Mucosa of stomach (tissue), 1 donor: Measurements from ENCODE around the gene THEM5.

ENCODE experiments used
- H3K27me3 ChIP-seq: one replicate; pipeline ENCODE4 v1.7.0; 2013; ENCODE audit warnings: mild to moderate bottlenecking, low read length; ENCODE audit not compliant: control insufficient read depth, insufficient read depth
- H3K36me3 ChIP-seq: one replicate; pipeline ENCODE4 v1.7.0; 2013; ENCODE audit warnings: low read length; ENCODE audit not compliant: control insufficient read depth, insufficient read depth
- H3K4me1 ChIP-seq: one replicate; pipeline ENCODE4 v1.7.0; 2013; ENCODE audit warnings: mild to moderate bottlenecking, low read length; ENCODE audit not compliant: control insufficient read depth, insufficient read depth
- H3K4me3 ChIP-seq: one replicate; pipeline ENCODE4 v1.7.0; 2013; ENCODE audit warnings: low read length
- H3K9ac ChIP-seq: one replicate; pipeline ENCODE4 v1.7.0; 2013; ENCODE audit warnings: mild to moderate bottlenecking, low read length, moderate library complexity
- H3K9me3 ChIP-seq: one replicate; pipeline ENCODE4 v1.7.0; 2013; ENCODE audit warnings: mild to moderate bottlenecking, low read length, moderate library complexity; ENCODE audit not compliant: control insufficient read depth
- donor health status: Pancreatic carcinoma.

Gene THEM5

GRCh38 chr1:151847867-151848596 is 5.5 kb downstream of the THEM5 start:
- Histone ChIP-seq H3K4me3 (no peak overlapping the region), H3K27me3 (no peaks in the 10 kb centered on the region), H3K9me3 (no peaks in the 10 kb centered on the region), H3K36me3 (no peaks in the 10 kb centered on the region), H3K9ac (no peak overlapping the region), H3K4me1 (peaks cover 5% of the 10 kb centered on the region)

GRCh38 chr1:151846686-151847237 is 6.8 kb downstream of the THEM5 start:
- no peaks in the 10 kb centered on the region for H3K9me3 ChIP-seq
- H3K27me3 ChIP-seq = no peaks in the 10 kb centered on the region
- no peaks in the 10 kb centered on the region for H3K36me3 ChIP-seq
- no peak overlapping the region for H3K4me3 ChIP-seq
- no peak overlapping the region for H3K9ac ChIP-seq
- H3K4me1 ChIP-seq = peaks cover 5% of the 10 kb centered on the region

GRCh38 chr1:151846062-151846568 is 7.4 kb downstream of the THEM5 start:
- H3K27me3 ChIP-seq = no peaks in the 10 kb centered on the region
- no peaks in the 10 kb centered on the region for H3K36me3 ChIP-seq
- no peaks in the 10 kb centered on the region for H3K9me3 ChIP-seq
- H3K4me3 ChIP-seq = no peak overlapping the region
- peaks cover 5% of the 10 kb centered on the region for H3K4me1 ChIP-seq
- H3K9ac ChIP-seq = no peak overlapping the region

- Histone ChIP-seq H3K9ac (no peak overlapping the region), H3K36me3 (no peaks in the 10 kb centered on the region), H3K9me3 (no peaks in the 10 kb centered on the region), H3K27me3 (peaks cover 18% of the 10 kb centered on the region), H3K4me1 (peaks cover 23% of the 10 kb centered on the region), H3K4me3 (no peak overlapping the region)
Measured at GRCh38 chr1:151843398-151843797, 10.1 kb downstream of the THEM5 start.

GRCh38 chr1:151841141-151841540 is 12.4 kb downstream of the THEM5 start:
- no peaks in the 10 kb centered on the region for H3K36me3 ChIP-seq
- peaks cover 24% of the 10 kb centered on the region for H3K27me3 ChIP-seq
- no peak overlapping the region for H3K9ac ChIP-seq
- H3K9me3 ChIP-seq = no peaks in the 10 kb centered on the region
- no peak overlapping the region for H3K4me3 ChIP-seq
- H3K4me1 ChIP-seq = peaks cover 34% of the 10 kb centered on the region

GRCh38 chr1:151840421-151840820 is 13.1 kb downstream of the THEM5 start:
- H3K4me1 ChIP-seq = peaks cover 29% of the 10 kb centered on the region
- no peaks in the 10 kb centered on the region for H3K9me3 ChIP-seq
- no peaks in the 10 kb centered on the region for H3K36me3 ChIP-seq
- peak overlapping the region; percentile 57 for H3K4me3 ChIP-seq
- peaks cover 24% of the 10 kb centered on the region for H3K27me3 ChIP-seq
- peak overlapping the region; percentile 87 for H3K9ac ChIP-seq

GRCh38 chr1:151839457-151840403 is 13.8 kb downstream of the THEM5 start, which contains the start of gene C2CD4D:
Gene C2CD4D (minus strand): TSS chr1:151839820. CDS start chr1:151838989, 831 bp downstream.
- Histone ChIP-seq H3K9me3 (no peaks in the 10 kb centered on the region), H3K4me3 (peak within 1 kb of the TSS; percentile 57), H3K36me3 (no peaks in the 10 kb centered on the region), H3K4me1 (peaks cover 29% of the 10 kb centered on the region), H3K9ac (peak within 1 kb of the TSS; percentile 87), H3K27me3 (peaks cover 24% of the 10 kb centered on the region)

- Histone ChIP-seq H3K27me3 (peaks cover 24% of the 10 kb centered on the region), H3K9me3 (no peaks in the 10 kb centered on the region), H3K36me3 (no peaks in the 10 kb centered on the region), H3K4me3 (peak overlapping the region; percentile 57), H3K4me1 (peaks cover 29% of the 10 kb centered on the region), H3K9ac (peak overlapping the region; percentile 87)
Measured at GRCh38 chr1:151839082-151839412, 14.5 kb downstream of the THEM5 start.

GRCh38 chr1:151838222-151839081 is 15.1 kb downstream of the THEM5 start:
- Histone ChIP-seq H3K4me1 (peaks cover 29% of the 10 kb centered on the region), H3K9ac (peak overlapping the region; percentile 43), H3K27me3 (peaks cover 24% of the 10 kb centered on the region), H3K9me3 (no peaks in the 10 kb centered on the region), H3K4me3 (no peak overlapping the region), H3K36me3 (no peaks in the 10 kb centered on the region)

GRCh38 chr1:151837884-151838221 is 15.7 kb downstream of the THEM5 start:
- Histone ChIP-seq H3K4me3 (no peak overlapping the region), H3K36me3 (no peaks in the 10 kb centered on the region), H3K4me1 (peaks cover 30% of the 10 kb centered on the region), H3K9ac (peak overlapping the region; percentile 43), H3K9me3 (no peaks in the 10 kb centered on the region), H3K27me3 (peaks cover 24% of the 10 kb centered on the region)

GRCh38 chr1:151837197-151837596 is 16.3 kb downstream of the THEM5 start:
- H3K36me3 ChIP-seq = no peaks in the 10 kb centered on the region
- peaks cover 24% of the 10 kb centered on the region for H3K27me3 ChIP-seq
- H3K9me3 ChIP-seq = no peaks in the 10 kb centered on the region
- H3K4me1 ChIP-seq = peaks cover 36% of the 10 kb centered on the region
- no peak overlapping the region for H3K9ac ChIP-seq
- H3K4me3 ChIP-seq = no peak overlapping the region
